ENCODE data around the gene CFDP1.
"Not testable (repeated sequence)": the region's sequence is repeated elsewhere in the genome, so short reads cannot be mapped to it uniquely, and the experiment has no call there.

CFDP1 gene

DNA sequence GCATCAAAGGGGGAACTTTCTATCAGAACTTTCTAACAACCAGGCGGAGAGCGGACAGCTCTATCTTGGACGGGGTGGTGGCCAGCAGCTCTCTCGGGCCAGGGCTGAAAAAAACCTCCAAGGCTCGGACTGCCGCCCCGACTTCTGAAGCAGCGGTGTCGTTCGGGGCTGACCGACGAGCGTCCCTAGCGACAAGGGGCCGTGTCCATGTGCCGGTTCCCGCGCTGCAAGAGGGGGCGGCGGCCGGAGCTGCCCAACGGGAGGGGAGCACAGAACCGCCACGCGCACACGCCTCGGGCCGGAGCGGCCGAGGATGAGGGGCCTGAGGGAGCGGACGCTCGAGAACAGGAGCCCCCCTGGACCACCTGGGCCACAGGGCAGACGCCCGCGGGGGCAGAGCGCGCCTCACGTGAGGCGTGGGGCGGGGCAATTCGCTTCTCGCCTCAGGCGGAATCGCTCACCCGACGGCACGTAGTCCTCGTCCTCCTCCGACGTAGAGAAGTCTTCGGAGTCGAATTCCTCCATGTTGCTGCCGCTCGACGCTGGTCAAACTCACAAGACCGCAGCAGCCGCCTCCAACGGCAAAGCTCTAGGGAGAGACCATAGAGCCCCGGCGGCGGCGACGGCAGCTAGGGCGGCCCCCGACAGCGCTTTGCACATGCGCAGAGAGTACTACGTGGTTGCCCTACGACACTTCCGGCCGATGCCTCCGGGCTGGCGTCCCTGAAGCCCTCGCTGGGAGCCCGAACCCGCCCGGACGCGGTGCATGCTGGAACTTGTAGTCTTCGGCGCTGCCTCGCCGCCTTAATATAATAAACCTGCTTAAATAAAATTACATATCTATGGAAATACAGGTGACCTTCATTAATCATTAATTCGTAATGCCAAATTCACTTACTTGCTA lies at the start of gene CFDP1:
TSS of gene CFDP1 (minus strand) at position 676 of the 904 bp plus-strand sequence. CDS start at position 525, 151 bp downstream.
- peak; percentile 95 for DNase-seq

GRCh38 chr16:75482434-75483205 lies 49.3 kb upstream of the CFDP1 start:
- no peak for DNase-seq

GRCh38 chr16:75481475-75481874 lies 48.2 kb upstream of the CFDP1 start:
- no peak for DNase-seq

DNA sequence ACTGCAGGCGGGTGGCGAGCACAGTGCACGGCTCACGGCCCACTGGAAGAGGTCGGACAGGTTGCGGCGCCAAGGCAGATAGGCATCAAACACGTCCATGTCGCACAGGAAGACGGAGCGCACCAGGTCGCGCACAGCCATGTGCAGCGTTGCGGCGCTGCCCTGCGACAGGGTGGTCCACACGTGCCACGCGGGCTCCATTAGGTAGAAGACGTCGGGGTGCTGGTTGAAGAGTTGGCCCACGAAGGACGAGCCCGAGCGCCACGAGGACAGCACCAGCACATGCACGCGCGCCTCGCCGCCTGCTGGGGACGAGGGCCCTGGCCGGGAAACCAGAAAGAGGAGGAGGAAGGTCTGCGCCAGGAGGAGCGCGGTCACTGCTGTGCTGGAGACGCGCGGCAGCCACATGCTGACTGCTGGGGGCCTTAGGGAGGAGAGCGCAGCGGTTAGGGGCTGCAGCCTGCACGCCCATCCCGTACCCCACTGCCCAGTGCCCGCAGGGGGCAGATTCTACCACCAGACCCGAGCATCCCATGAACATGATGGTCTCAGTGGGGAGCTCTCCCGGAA lies 46.2 kb upstream of the CFDP1 start:
- DNase-seq = no peak

GRCh38 chr16:75478480-75479345 lies 45.4 kb upstream of the CFDP1 start:
- DNase-seq = no peak

GRCh38 chr16:75477680-75478473 lies 44.6 kb upstream of the CFDP1 start:
- no peak for DNase-seq

- no peak for DNase-seq
Measured at GRCh38 chr16:75476817-75477216, 43.5 kb upstream of the CFDP1 start.

- DNase-seq = no peak
Measured at GRCh38 chr16:75475420-75475847, 42.1 kb upstream of the CFDP1 start.

GRCh38 chr16:75472908-75473877 lies 39.9 kb upstream of the CFDP1 start:
- DNase-seq = no peak

GRCh38 chr16:75471723-75472633 lies 38.7 kb upstream of the CFDP1 start:
- DNase-seq = peak; percentile 78

- DNase-seq = no peak
Measured at GRCh38 chr16:75466760-75467159, 33.5 kb upstream of the CFDP1 start.

GRCh38 chr16:75464122-75464918 lies 31.0 kb upstream of the CFDP1 start, which contains the start of gene TMEM170A:
TMEM170A (minus strand) TSS chr16:75464689; CDS start chr16:75464600, 89 bp downstream.
- peak; percentile 93 for DNase-seq

GRCh38 chr16:75463389-75464121 lies 30.3 kb upstream of the CFDP1 start:
- DNase-seq = not testable (repeated sequence)

DNA sequence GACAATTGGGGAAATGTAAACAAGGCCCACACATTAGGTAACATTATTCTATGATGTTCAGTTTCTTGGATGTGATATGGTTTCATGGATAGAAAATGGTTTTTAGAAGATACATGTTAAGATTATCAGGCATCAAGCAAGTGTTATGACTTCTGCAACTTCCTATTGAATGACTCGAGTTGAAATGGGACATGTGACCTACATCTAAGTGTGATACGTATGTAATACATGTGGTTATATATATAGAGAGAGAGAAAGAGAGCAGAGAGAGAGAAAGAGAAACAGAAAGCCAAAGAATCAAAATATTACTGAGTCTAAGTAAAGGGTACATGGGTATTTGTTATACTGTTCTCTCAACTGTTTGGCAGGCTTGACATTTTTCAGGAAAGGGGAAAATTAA lies 29.5 kb upstream of the CFDP1 start:
- no peak for DNase-seq

- no peak for DNase-seq
Measured at GRCh38 chr16:75461575-75461974, 28.3 kb upstream of the CFDP1 start.

DNA sequence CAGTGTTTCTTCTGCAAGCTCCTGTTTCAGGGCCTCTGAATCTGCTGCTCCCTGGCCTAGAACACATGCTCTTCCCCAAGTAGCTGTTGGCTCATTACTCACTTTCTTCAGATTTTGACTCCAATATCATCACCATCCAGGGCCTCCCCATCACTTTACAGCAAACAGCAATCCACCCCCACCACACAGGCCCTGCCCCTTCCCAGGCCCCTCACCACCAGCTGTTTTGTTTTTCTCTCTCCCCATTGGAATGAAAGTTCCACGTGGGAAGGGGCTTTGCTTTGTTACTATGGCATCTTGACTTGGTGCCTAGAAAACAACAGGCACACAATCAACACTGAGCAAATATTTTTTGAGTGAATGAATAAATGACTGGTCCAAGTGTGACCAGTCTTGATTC lies 27.1 kb upstream of the CFDP1 start:
- DNase-seq = no peak

GRCh38 chr16:75459691-75460090 lies 26.4 kb upstream of the CFDP1 start:
- DNase-seq = no peak

- DNase-seq = no peak
Measured at GRCh38 chr16:75458439-75458838, 25.1 kb upstream of the CFDP1 start.
